Measurements from ENCODE around the gene SCLY.

GRCh38 chr2:238053191-238053776, 7.5 kb upstream of the SCLY start:
- no peak for TF ChIP-seq POLR2A (IDR thresholded peaks at IDR 0.05)
- TF ChIP-seq CTCF (IDR thresholded peaks at IDR 0.05), result no peak
- no peak for TF ChIP-seq EP300 (IDR thresholded peaks at IDR 0.05)
- TF ChIP-seq POLR2AphosphoS5 (IDR thresholded peaks at IDR 0.05), result no peak

All from suprapubic skin (tissue), 4 donors.